Hematopoietic multipotent progenitor cell treated with erythropoietin and hydrocortisone succinate and interleukin-3 and kit ligand, for 8 days (in vitro differentiated cells): ENCODE measurements around the gene ZZZ3.
"Not testable (repeated sequence)": the region's sequence is repeated elsewhere in the genome, so short reads cannot be mapped to it uniquely, and the experiment has no call there.

Experiments
- DNase-seq: peaks from one replicate; pipeline ENCODE4 v3.0.0-alpha.2; 2015

Gene ZZZ3

DNA sequence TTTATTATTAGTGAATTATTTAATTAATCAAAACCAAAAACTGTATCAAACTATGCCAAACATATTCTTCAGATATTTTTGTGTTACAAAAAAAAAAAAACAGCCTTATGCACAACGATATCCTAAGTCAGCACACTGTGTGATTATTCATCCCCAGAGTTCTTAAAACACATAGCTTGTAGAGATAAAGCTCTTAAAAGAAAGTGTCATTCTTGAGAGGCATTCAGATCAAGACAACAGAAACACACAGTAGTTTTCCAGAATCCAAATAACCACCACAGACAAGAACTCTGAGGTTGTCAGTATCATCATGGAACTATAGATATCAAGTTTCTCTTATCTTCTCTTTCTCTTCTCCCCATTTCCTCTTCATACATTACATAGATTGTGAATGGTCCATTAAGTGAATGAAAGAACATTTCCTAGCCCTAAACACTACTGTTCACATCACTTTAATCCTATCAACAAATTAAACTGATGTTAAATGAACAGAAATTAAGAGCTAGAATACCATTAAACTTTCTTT is 13.5 kb downstream of the ZZZ3 start:
- DNase-seq: peak; percentile 48

DNA sequence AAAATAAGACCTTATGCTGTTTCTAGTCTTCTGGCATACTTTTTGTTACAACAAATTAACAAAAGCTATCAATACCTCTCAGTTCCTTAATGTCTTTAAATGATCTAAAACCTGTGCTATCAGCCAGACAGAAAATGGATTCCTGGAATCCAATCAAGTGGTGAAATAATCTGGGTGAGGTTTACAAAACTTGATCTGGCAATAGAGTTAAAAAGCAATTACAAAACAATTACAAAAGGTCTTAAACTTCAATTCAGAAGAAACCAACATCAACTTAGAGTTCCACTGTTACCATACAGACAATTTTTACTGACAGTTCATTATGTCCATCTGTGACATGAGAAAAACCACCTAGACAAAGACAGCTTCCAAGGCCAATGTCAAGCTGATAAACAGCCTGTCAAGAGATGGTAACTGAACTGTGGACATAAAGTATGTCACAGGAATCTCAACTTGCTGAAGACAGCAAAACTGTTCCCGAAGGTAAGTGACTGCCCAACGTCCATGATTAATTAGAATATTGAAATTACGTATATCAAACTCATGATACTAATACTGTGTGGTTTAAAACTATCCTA is 17.4 kb downstream of the ZZZ3 start:
- DNase-seq: no peak

DNA sequence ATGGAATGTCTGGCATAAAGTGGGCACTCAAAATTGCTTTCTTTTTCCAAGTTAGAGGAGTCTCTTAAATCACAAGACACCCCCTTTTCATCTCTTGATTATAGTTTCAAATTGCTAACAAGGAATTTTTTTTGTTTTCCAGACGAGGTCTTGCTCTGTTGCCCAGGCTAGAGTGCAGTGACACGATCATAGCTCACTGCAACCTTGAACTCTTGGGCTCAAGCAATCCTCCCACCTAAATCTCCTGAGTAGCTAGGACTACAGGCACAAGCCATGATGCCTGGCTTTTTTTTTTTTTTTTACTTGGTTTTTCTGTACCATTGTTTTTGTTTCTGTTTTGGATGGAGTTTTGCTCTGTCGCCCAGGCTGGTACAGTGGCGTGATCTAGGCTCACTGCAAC is 20.8 kb downstream of the ZZZ3 start:
- no peak for DNase-seq

DNA sequence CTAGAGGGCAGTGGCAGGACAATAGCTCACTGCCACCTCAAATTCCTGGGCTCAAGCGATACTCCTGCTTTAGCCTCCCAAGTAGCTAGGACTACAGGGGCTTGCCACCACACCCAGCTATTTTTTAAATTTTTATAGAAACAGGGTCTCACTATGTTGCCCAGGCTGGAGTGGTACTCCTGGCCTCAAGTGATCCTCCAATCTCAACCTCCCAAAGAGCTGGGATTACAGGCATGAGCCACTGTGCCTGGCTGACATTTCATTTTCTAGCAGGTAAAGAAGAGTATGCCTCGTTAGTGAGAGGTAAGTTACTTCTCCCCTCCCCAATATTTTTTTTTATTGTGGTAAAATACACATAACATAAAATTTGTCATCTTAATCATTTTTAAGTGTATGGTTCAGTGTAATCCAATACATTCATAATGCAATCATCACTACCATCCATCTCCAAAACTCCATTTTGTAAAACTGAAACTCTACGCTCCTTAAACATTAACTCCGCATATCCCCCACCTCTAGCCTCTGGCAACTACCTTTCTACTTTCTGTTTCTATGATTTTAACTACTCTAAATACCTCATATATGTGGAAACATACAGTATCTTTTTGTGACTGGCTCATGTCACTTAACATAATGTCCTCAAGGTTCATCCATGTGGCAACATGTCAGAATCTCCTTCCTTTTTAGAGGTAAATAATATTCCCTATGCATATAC is 22.4 kb downstream of the ZZZ3 start:
- no peak for DNase-seq

DNA sequence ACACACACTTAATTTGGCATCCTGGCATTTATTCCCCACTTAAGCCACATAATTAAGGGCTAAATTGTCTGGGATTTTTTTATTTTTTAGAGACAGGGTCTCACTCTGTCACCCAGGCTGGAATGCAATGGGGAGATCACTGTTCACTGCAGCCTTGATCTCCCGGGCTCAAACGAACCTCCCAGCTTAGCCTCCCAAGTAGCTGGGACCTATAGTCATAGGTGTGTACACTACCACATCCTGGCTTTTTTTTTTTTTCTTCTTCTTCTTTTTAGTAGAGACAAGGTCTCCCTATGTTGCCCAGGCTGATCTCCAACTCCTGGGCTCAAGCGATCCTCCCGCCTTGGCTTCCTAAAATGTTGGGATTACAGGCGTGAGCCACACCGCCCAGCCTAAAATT is 24.2 kb downstream of the ZZZ3 start:
- no peak for DNase-seq

DNA sequence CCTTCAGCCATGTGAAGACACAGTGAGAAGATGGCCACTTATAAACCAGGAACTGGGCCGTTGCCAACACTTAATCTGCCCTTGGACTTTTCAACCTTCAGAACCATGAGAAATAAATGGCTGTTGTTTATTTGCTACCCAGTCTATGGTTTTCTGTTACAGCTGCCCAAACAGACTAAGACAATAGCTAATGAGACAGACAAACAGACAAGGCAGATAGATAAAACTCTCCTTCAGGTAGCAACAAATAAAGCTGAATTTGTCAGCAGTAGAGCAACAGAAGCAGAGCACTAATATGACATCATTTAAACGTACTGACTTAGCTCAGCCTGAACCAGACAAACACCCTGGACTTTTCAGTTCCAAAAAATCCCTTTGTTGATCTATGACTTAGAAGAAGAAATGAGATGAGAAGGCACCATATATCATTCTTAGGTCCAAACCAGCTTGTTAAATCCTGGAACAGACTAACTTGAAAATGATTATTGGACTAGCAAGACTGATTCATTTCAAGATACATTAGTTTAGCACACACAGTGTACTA is 27.0 kb downstream of the ZZZ3 start:
- no peak for DNase-seq

DNA sequence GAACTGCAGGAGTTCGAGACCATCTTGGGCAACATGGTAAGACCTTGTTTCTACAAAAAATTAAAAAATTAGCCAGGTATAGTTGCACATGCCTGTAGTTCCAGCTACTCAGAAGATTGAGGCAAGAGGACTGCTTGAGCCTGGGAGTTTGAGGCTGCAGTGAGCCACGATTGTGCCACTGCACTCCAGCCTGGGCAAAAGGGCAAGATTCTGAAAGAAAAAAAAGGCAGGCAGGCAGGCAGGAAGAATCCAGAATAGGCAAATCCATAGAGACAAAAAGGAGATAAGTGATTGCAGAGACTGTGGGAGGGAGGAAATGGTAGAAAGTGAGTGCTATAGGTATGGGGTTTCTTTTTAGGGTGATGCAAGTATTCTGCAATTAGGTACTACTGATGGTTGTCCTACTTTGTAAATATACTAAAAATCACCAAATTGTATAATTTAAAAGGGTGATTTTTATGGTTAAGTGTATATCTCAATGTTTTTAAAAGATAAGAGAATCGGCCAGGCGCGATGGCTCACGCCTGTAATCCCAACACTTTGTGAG is 29.4 kb downstream of the ZZZ3 start:
- DNase-seq: no peak

DNA sequence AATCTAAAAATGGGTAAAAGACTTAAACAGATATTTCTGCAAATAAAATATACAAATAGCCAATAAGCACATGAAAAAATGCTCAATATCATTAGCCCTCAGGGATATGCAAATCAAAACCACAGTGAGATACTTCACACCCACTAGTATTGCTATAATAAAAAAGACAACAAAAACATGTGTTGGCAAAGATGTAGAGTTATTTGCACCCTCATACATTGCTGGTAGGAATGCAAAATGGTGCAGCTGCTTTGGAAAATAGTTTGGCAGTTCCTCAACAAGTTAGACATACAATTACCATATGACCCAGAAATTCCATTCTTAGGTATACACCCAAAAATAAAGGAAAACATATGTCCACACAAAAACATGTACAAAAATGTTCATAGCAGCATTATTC is 30.2 kb downstream of the ZZZ3 start:
- no peak for DNase-seq

DNA sequence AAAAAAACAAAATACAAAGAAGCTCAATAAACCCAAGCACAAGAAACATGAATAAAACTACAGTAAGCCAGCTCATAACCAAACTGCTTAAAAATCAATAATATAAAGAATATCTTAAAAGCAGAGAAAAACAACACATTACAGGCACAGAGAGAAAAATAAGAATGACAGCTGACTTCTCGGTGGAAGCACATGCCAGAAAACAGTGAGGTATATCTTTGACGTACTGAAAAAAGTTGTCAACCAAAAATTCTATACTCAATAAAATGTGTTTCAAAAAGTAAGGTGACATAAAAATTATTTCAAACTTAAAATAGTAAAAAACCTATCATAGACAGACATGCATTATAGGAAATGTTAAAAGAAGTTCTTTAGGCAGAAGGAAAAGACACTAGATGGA is 33.3 kb downstream of the ZZZ3 start:
- DNase-seq: no peak

DNA sequence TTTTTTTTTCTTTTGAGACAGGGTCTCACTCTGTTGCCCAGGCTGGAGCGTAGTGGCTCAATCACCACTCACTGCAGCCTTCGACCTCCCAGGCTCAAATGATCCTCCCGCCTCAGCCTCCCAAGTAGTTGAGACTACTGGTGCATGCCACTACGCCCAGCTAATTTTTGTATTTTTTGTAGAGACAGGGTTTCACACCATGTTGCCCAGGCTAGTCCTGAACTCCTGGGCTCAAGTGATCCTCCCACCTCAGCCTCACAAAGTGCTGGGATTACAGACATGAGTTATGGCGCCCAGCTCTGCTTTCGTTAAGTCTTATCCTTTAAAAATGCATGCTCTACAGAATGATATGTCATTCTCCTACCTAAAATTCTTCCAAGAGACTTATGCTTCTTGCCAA is 36.2 kb downstream of the ZZZ3 start:
- DNase-seq: not testable (repeated sequence)

DNA sequence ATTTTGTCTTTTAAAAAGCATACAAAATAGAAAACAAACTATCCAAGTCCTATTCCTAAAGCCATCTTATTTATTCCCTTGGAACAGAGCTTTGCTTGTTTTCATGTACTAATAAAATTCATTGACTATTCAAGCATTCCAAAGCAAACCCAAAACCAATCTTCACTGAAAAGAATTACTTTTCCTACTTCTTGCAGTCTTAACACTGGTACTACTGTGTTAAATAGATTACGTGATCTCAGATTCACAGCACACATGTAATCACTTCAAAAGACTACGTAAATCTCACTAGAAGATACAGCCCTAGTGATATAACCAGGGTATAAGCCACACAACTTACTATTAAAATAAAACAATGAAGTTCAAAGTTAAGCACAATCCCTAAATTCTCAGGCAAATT is 39.0 kb downstream of the ZZZ3 start:
- DNase-seq: no peak

DNA sequence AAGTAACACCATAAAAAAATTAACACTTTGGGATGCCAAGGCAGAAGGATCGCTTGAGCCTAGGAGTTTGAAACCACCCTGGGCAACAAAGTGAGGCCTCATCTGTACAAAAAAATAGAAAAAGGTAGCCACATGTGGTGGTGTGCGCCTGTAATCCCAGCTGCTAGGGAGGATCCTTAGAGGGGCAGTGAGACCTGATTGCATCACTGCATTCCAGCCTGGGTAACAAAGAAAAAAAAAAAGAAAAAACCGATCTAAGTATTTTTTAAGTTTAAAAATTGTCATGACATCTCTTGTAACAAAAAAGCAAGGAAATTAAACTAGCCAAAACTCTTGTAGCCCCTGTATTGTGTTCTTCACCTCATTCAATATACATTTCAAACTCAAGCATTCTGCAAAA is 39.5 kb downstream of the ZZZ3 start:
- DNase-seq: no peak

DNA sequence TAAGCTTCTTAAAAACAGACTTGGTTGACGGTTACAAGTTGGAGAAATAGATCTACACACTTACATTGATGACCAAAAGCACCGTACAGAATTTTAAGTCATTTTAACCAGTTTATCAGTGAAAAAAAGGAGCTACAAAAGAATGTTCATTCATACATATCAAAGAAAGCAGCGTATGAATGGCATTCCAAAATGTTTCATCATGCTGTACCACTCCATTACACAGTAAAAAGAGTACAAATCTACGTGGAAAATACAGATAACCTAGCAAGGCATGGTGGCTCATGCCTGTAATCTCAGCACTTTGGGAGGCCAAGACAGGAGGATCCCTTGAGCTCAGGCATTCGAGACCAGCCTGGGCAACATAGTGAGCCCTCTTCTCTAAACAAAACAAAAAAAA is 40.3 kb downstream of the ZZZ3 start:
- no peak for DNase-seq

DNA sequence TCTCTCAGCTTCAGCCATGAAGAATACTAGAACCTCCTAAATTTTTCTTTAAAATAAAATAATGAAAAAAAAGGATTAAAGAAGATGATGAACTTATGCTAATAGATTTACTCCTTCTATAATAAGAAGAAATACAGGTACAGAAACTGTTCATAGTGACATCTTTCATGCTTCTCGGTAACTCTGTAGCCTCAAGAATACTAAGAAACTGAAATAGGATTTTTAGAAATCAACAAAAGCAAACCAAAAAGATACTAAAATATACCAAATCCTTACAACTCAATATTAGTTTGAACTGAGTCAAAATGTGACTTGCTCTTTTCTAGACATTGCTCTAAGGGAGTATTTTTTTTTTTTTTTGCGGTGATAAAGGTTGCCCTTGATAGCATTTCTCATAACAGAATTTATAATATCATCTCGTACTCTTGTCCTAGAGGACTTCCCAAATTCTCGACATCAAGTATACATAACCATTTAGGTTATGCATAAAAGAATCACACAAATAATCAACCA is 42.8 kb downstream of the ZZZ3 start:
- DNase-seq: no peak

DNA sequence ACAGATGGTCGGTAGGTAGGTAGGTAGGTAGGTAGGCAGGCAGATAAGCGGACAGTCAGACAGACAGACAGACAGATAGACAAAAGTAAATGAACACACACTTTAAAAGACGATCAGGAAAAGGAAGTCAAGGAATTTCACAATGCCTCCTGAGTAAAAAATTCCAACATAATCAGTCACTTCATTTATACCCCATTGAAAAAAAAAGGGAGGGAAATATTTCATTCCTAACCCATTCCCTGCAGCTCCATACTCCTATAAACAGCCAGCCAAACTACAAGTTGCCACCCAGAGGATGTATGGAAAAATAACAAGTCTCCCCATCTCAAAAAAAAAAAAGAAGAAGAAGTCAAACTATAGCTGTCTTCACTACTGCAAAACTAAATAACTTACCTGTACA is 43.4 kb downstream of the ZZZ3 start:
- DNase-seq: no peak

DNA sequence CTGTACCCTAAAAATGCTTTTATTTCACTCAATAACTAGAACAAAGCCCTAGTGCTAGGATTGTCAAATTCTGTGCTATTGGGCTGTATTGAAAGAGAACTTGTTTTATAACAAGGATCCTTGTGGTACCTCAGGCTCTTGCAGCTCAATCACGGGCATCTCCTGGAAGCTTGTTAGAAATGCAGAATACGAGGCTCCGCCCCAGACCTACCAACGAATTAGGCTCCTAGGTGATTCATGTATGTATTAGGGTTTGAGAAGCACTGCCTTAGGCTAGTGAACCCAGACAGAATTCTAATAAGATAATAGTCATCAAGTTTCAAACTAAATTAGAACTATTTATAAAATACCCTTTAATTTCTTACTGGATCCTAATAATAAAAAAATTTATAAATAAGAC is 45.6 kb downstream of the ZZZ3 start:
- no peak for DNase-seq
